Activated CD4-positive, alpha-beta T cell treated with anti-CD3 and anti-CD28 coated beads, Interleukin-2, amount 50 U/mL, for 1 hour (primary cell): Measurements from ENCODE around the gene DBF4B.
A peak's percentile ranks its signal among the peaks of the same experiment; 100 is the strongest.

Experiments
- DNase-seq: peaks from one replicate; pipeline ENCODE4 v3.0.0-alpha.2; 2020

DBF4B gene

GRCh38 chr17:44760474-44761308, 52.2 kb downstream of the DBF4B start:
- no peak for DNase-seq

- DNase-seq, result no peak
Measured at GRCh38 chr17:44761932-44762810, 53.7 kb downstream of the DBF4B start.

GRCh38 chr17:44763170-44763569, 54.7 kb downstream of the DBF4B start:
- DNase-seq, result no peak

GRCh38 chr17:44765965-44766364, 57.5 kb downstream of the DBF4B start:
- DNase-seq, result no peak

GRCh38 chr17:44766409-44767038, 58.1 kb downstream of the DBF4B start:
- DNase-seq, result no peak

GRCh38 chr17:44767493-44767892, 59.0 kb downstream of the DBF4B start:
- DNase-seq, result no peak

- no peak for DNase-seq
Measured at GRCh38 chr17:44768505-44769142, 60.2 kb downstream of the DBF4B start.

GRCh38 chr17:44769230-44769629, 60.8 kb downstream of the DBF4B start:
- no peak for DNase-seq

- no peak for DNase-seq
Measured at GRCh38 chr17:44769647-44770084, 61.2 kb downstream of the DBF4B start.

GRCh38 chr17:44770166-44770925, 61.9 kb downstream of the DBF4B start:
- DNase-seq, result no peak

- no peak for DNase-seq
Measured at GRCh38 chr17:44772308-44773045, 64.0 kb downstream of the DBF4B start.

GRCh38 chr17:44773140-44773539, 64.7 kb downstream of the DBF4B start:
- DNase-seq, result no peak

GRCh38 chr17:44774271-44775135, 66.0 kb downstream of the DBF4B start:
- DNase-seq, result peak; percentile 87

GRCh38 chr17:44775136-44775837, 66.8 kb downstream of the DBF4B start:
- peak; percentile 97 for DNase-seq

- DNase-seq, result no peak
Measured at GRCh38 chr17:44775838-44776621, 67.6 kb downstream of the DBF4B start.

- DNase-seq, result no peak
Measured at GRCh38 chr17:44776628-44777393, 68.3 kb downstream of the DBF4B start.

- DNase-seq, result no peak
Measured at GRCh38 chr17:44777394-44778348, 69.2 kb downstream of the DBF4B start.
